GM23338 (cell line): Measurements from ENCODE around the gene ADAM10. TPM values are rescaled to one million over a fixed set of nuclear protein-coding genes. Genes with fewer than 3 reads are reported as not detected.

Source experiments
- ATAC-seq: fragments of 200-7000 bp; cut with Tn5 transposase; 3 replicates; pipeline ENCODE4 v1.9.1; 2020
- DNase-seq: peaks from one replicate; pipeline ENCODE4 v3.0.0-alpha.2; 2015; ENCODE audit warnings: low spot score
- H2AFZ ChIP-seq: fragments of 200-600 bp; sonication (generic); 2 replicates; pipeline ENCODE4 v1.8.0; 2016; ENCODE audit warnings: antibody characterized with exemption, mild to moderate bottlenecking, moderate library complexity
- H3F3A ChIP-seq: fragments of 200-600 bp; sonication (generic); replicated peaks from 2 replicates; pipeline ENCODE4 v1.8.0; 2017; ENCODE audit warnings: antibody characterized with exemption, mixed run types, low read depth
- H3K27ac ChIP-seq: fragments of 200-600 bp; sonication (generic); 2 replicates; pipeline ENCODE4 v1.6.1; 2016; ENCODE audit warnings: low read depth
- H3K27me3 ChIP-seq: fragments of 200-600 bp; sonication (generic); 2 replicates; pipeline ENCODE4 v1.8.0; 2016; ENCODE audit warnings: mild to moderate bottlenecking, mixed run types, moderate library complexity; ENCODE audit not compliant: insufficient read depth
- H3K36me3 ChIP-seq: fragments of 200-600 bp; sonication (generic); 2 replicates; pipeline ENCODE4 v1.8.0; 2016; ENCODE audit warnings: mild to moderate bottlenecking; ENCODE audit not compliant: insufficient read depth
- H3K4me1 ChIP-seq: fragments of 200-600 bp; sonication (generic); 2 replicates; pipeline ENCODE4 v1.8.0; 2016; ENCODE audit warnings: mild to moderate bottlenecking, moderate library complexity; ENCODE audit not compliant: insufficient read depth
- H3K4me2 ChIP-seq: fragments of 200-600 bp; sonication (generic); 2 replicates; pipeline ENCODE4 v1.7.1; 2017; ENCODE audit warnings: mixed run types
- H3K4me3 ChIP-seq: fragments of 200-600 bp; sonication (generic); 2 replicates; pipeline ENCODE4 v1.6.1; 2016; ENCODE audit warnings: mixed run types
- H3K79me2 ChIP-seq: fragments of 200-600 bp; sonication (generic); replicated peaks from 2 replicates; pipeline ENCODE4 v1.8.0; 2017; ENCODE audit warnings: mild to moderate bottlenecking; ENCODE audit not compliant: insufficient read depth
- H3K9me2 ChIP-seq: fragments of 200-600 bp; sonication (generic); 2 replicates; pipeline ENCODE4 v1.8.0; 2017; ENCODE audit not compliant: insufficient read depth
- H4K20me1 ChIP-seq: fragments of 200-600 bp; sonication (generic); replicated peaks from 2 replicates; pipeline ENCODE4 v1.8.0; 2017; ENCODE audit warnings: mild to moderate bottlenecking; ENCODE audit not compliant: insufficient read depth
- H3K27ac Mint-ChIP-seq: 2 replicates; pipeline ENCODE4 v1.8.0; 2020; ENCODE audit warnings: inconsistent platforms, mild to moderate bottlenecking, moderate library complexity, mixed read lengths
- H3K27me3 Mint-ChIP-seq: 3 replicates; pipeline ENCODE4 v1.8.0; 2022; ENCODE audit warnings: low read depth, mild to moderate bottlenecking, moderate library complexity, mixed read lengths, inconsistent platforms; ENCODE audit not compliant: insufficient read depth, poor library complexity
- H3K36me3 Mint-ChIP-seq: 3 replicates; pipeline ENCODE4 v1.8.0; 2021; ENCODE audit warnings: low read depth, mild to moderate bottlenecking, inconsistent platforms, moderate library complexity, mixed read lengths
- H3K4me1 Mint-ChIP-seq: 3 replicates; pipeline ENCODE4 v1.8.0; 2020; ENCODE audit warnings: mild to moderate bottlenecking, inconsistent platforms, mixed read lengths
- H3K4me3 Mint-ChIP-seq: 3 replicates; pipeline ENCODE4 v1.8.0; 2021; ENCODE audit warnings: moderate library complexity, mild to moderate bottlenecking, inconsistent platforms, mixed read lengths
- H3K9me3 Mint-ChIP-seq: 3 replicates; pipeline ENCODE4 v1.8.0; 2020; ENCODE audit warnings: moderate library complexity, mild to moderate bottlenecking, inconsistent platforms, mixed read lengths
- CREB1 ChIP-seq: fragments of 250-450 bp; sonication (Bioruptor Pico); IDR thresholded peaks from 2 replicates; pipeline ENCODE4 v1.5.0; 2020; ENCODE audit warnings: low read depth, mild to moderate bottlenecking, moderate library complexity
- EZH2phosphoT487 ChIP-seq: fragments of 200-600 bp; sonication (generic); IDR thresholded peaks from one replicate; pipeline ENCODE4 v1.8.1; 2018; ENCODE audit warnings: antibody characterized with exemption; ENCODE audit not compliant: unreplicated experiment
- JUNB ChIP-seq: IDR thresholded peaks from one replicate; pipeline ENCODE4 v1.6.1; 2016; ENCODE audit warnings: antibody characterized with exemption; ENCODE audit not compliant: unreplicated experiment
- NANOG ChIP-seq: IDR thresholded peaks from 2 replicates; pipeline ENCODE4 v1.6.1; 2016; ENCODE audit warnings: antibody characterized with exemption, borderline replicate concordance
- POLR2AphosphoS5 ChIP-seq: IDR thresholded peaks from 2 replicates; pipeline ENCODE4 v1.6.1; 2016; ENCODE audit warnings: antibody characterized with exemption, low read depth
- STAT1 ChIP-seq: IDR thresholded peaks from one replicate; pipeline ENCODE4 v1.6.1; 2016; ENCODE audit warnings: antibody characterized with exemption; ENCODE audit not compliant: unreplicated experiment
- ZNF114 ChIP-seq: fragments of 250-450 bp; sonication (Bioruptor Pico); IDR thresholded peaks from 2 replicates; pipeline ENCODE4 v1.5.0; 2020; ENCODE audit warnings: mild to moderate bottlenecking, moderate library complexity
- ZNF331 ChIP-seq: fragments of 250-450 bp; sonication (Bioruptor Pico); IDR thresholded peaks from 2 replicates; pipeline ENCODE4 v1.5.0; 2020; ENCODE audit warnings: low read depth, mild to moderate bottlenecking, moderate library complexity
- polyA plus RNA-seq: library from polyadenylated mRNA; unstranded; fragments of >200 nt; fragmentation: Nextera tagmentation; extraction: Ambion mirVana; gene quantifications from 2 replicates; pipeline ENCODE4 v1.2.1, GENCODE V29; 2016
- total RNA-seq: library from RNA; depleted of rRNA; stranded (reverse); fragments of >200 nt; shearing (Covaris generic); gene quantifications from 2 replicates; pipeline ENCODE4 v1.2.3, GENCODE V29; 2014
- TF ChIP-seq, protein P1 (sequence below): IDR thresholded peaks from 2 replicates; pipeline ENCODE4 v1.6.1; 2016; ENCODE audit warnings: antibody characterized with exemption
- TF ChIP-seq, protein P2 (sequence below): fragments of 250-450 bp; sonication (Bioruptor Pico); IDR thresholded peaks from 2 replicates; pipeline ENCODE4 v1.5.0; 2020; ENCODE audit warnings: mild to moderate bottlenecking, moderate library complexity
- TF ChIP-seq, protein P3 (sequence below), 2 experiments: fragments of 200-600 bp in 1 of 2; sonication (generic) in 1 of 2; conservative IDR thresholded peaks; 2 replicates each; pipeline versions ENCODE4 v1.5.1 to v1.6.1; 2016 to 2017; ENCODE audit warnings: antibody characterized with exemption in 2 of 2, low read depth in 2 of 2, mild to moderate bottlenecking in 2 of 2, moderate library complexity in 1 of 2

Gene ADAM10
- total and polyA plus RNA-seq, 2 experiments from 2014 or later, result 25.0 to 114 TPM

DNA sequence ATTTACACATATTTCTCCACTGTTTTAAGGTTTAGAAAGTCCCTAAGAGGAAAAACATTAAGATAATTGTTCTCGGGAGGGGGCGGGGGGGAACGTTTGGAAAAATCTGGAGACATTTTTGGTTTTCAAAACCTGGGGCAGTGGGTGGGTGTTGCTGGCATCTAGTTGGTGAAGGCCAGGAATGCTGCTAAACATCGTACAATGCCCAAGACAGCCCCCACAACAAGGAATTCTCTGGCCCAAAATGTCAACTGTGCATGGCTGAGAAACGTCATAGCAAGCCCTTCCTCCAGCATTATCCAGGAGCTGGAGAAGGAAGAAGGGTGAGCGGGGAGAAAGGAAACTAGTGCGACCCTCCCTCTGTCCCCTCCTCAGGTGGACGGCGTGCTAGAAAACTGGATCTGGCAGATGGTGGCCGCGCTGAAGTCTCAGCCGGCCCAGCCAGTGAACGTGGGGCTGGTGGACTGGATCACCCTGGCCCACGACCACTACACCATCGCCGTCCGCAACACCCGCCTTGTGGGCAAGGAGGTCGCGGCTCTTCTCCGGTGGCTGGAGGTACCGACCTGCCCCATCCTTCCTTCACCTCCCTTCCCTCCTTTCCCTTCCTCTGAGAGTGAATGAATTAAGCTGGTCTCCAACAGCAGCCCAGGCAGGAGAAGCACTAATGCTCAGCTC, 208.0 kb downstream of the ADAM10 start:
- peaks cover 7% of the 10 kb centered on the region for H3K27me3 Mint-ChIP-seq
- Histone ChIP-seq H3K79me2 (no peaks in the 10 kb centered on the region), H3K9me2 (no peaks in the 10 kb centered on the region), H3F3A (no peaks in the 10 kb centered on the region), H3K4me2 (no peak overlapping the region), H3K27me3 (no peaks in the 10 kb centered on the region), H3K27ac (no peak overlapping the region), H4K20me1 (no peaks in the 10 kb centered on the region), H2AFZ (no peak overlapping the region), H3K36me3 (no peaks in the 10 kb centered on the region), H3K4me3 (no peak overlapping the region), H3K4me1 (no peaks in the 10 kb centered on the region)
- DNase-seq (no peak), ATAC-seq (no peak)
- no peak overlapping the region for H3K4me3 Mint-ChIP-seq
- no peak overlapping the region for H3K27ac Mint-ChIP-seq
- TF ChIP-seq, protein P1, sequence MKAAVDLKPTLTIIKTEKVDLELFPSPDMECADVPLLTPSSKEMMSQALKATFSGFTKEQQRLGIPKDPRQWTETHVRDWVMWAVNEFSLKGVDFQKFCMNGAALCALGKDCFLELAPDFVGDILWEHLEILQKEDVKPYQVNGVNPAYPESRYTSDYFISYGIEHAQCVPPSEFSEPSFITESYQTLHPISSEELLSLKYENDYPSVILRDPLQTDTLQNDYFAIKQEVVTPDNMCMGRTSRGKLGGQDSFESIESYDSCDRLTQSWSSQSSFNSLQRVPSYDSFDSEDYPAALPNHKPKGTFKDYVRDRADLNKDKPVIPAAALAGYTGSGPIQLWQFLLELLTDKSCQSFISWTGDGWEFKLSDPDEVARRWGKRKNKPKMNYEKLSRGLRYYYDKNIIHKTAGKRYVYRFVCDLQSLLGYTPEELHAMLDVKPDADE, result no peak
- TF ChIP-seq STAT1, result no peak
- TF ChIP-seq, protein P2, sequence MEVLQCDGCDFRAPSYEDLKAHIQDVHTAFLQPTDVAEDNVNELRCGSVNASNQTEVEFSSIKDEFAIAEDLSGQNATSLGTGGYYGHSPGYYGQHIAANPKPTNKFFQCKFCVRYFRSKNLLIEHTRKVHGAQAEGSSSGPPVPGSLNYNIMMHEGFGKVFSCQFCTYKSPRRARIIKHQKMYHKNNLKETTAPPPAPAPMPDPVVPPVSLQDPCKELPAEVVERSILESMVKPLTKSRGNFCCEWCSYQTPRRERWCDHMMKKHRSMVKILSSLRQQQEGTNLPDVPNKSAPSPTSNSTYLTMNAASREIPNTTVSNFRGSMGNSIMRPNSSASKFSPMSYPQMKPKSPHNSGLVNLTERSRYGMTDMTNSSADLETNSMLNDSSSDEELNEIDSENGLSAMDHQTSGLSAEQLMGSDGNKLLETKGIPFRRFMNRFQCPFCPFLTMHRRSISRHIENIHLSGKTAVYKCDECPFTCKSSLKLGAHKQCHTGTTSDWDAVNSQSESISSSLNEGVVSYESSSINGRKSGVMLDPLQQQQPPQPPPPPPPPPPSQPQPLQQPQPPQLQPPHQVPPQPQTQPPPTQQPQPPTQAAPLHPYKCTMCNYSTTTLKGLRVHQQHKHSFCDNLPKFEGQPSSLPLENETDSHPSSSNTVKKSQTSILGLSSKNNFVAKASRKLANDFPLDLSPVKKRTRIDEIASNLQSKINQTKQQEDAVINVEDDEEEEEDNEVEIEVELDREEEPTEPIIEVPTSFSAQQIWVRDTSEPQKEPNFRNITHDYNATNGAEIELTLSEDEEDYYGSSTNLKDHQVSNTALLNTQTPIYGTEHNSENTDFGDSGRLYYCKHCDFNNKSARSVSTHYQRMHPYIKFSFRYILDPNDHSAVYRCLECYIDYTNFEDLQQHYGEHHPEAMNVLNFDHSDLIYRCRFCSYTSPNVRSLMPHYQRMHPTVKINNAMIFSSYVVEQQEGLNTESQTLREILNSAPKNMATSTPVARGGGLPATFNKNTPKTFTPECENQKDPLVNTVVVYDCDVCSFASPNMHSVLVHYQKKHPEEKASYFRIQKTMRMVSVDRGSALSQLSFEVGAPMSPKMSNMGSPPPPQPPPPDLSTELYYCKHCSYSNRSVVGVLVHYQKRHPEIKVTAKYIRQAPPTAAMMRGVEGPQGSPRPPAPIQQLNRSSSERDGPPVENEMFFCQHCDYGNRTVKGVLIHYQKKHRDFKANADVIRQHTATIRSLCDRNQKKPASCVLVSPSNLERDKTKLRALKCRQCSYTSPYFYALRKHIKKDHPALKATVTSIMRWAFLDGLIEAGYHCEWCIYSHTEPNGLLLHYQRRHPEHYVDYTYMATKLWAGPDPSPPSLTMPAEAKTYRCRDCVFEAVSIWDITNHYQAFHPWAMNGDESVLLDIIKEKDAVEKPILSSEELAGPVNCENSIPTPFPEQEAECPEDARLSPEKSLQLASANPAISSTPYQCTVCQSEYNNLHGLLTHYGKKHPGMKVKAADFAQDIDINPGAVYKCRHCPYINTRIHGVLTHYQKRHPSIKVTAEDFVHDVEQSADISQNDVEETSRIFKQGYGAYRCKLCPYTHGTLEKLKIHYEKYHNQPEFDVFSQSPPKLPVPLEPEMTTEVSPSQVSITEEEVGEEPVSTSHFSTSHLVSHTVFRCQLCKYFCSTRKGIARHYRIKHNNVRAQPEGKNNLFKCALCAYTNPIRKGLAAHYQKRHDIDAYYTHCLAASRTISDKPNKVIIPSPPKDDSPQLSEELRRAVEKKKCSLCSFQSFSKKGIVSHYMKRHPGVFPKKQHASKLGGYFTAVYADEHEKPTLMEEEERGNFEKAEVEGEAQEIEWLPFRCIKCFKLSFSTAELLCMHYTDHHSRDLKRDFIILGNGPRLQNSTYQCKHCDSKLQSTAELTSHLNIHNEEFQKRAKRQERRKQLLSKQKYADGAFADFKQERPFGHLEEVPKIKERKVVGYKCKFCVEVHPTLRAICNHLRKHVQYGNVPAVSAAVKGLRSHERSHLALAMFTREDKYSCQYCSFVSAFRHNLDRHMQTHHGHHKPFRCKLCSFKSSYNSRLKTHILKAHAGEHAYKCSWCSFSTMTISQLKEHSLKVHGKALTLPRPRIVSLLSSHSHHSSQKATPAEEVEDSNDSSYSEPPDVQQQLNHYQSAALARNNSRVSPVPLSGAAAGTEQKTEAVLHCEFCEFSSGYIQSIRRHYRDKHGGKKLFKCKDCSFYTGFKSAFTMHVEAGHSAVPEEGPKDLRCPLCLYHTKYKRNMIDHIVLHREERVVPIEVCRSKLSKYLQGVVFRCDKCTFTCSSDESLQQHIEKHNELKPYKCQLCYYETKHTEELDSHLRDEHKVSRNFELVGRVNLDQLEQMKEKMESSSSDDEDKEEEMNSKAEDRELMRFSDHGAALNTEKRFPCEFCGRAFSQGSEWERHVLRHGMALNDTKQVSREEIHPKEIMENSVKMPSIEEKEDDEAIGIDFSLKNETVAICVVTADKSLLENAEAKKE, result no peak
- no peak for TF ChIP-seq JUNB
- TF ChIP-seq POLR2AphosphoS5, result no peak
- TF ChIP-seq ZNF114 (CRISPR knock-in tag), result no peak
- no peak for TF ChIP-seq CREB1
- no peak for TF ChIP-seq EZH2phosphoT487
- TF ChIP-seq NANOG, result no peak
- TF ChIP-seq ZNF331, result no peak
- TF ChIP-seq, protein P3, sequence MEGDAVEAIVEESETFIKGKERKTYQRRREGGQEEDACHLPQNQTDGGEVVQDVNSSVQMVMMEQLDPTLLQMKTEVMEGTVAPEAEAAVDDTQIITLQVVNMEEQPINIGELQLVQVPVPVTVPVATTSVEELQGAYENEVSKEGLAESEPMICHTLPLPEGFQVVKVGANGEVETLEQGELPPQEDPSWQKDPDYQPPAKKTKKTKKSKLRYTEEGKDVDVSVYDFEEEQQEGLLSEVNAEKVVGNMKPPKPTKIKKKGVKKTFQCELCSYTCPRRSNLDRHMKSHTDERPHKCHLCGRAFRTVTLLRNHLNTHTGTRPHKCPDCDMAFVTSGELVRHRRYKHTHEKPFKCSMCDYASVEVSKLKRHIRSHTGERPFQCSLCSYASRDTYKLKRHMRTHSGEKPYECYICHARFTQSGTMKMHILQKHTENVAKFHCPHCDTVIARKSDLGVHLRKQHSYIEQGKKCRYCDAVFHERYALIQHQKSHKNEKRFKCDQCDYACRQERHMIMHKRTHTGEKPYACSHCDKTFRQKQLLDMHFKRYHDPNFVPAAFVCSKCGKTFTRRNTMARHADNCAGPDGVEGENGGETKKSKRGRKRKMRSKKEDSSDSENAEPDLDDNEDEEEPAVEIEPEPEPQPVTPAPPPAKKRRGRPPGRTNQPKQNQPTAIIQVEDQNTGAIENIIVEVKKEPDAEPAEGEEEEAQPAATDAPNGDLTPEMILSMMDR (conservative IDR thresholded peaks at IDR 0.05; ENCODE audit: low read depth in 2 of 2), result no peak
- H3K36me3 Mint-ChIP-seq, result no peaks in the 10 kb centered on the region
- H3K9me3 Mint-ChIP-seq, result no peaks in the 10 kb centered on the region
- H3K4me1 Mint-ChIP-seq, result no peaks in the 10 kb centered on the region; the same call in 2 of the 3 replicates
